Measurements from ENCODE around the gene DRAP1. TPM values are rescaled to one million over a fixed set of nuclear protein-coding genes. Genes with fewer than 3 reads are reported as not detected.

Gene DRAP1
- polyA plus RNA-seq, 2 of the 4 experiments (the other 2 are of a cell fraction) = 73.7 to 143 TPM

DNA sequence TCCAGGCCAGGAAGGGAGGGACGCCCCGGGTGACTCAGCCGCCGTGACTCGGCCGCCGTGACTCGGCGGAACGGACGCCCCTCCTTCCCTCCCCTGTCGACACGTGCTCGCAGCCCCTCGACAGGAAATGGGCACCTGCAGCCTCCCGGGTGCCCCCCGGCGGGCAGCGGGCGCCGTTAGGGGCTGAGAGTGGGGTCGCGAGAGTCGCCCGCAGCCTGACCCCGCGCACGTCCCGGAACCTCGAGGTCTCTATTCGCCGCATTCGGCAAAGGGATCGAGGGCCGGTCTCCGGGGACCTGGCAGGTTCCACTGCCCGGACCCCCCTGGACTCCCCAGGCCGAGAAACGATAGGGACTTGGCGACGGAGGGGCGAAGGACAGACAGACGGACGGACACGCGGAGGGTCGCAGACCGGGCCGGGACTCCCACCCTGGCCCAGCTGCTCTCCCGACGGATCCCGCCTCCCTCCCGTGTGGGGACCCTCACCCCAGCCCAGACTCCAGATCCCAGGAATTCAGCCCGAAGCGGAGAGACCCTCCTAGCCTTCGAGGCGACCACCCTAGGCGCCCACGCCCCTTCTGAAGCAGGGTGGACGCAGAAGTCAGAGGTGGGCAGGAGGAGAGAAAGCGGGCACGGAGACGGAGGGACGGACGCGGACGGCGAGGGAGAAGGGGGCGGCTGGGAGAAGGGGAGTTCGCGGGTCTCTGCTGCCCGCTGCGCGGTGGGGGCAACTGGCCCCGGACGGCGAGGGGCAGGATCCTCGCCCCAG lies 19.7 kb upstream of the DRAP1 start (continued):
- peak; percentile 93 for TF ChIP-seq MYC (IDR thresholded peaks at IDR 0.05; ENCODE audit: borderline replicate concordance, low read length)
- TF ChIP-seq RFX5 (IDR thresholded peaks at IDR 0.05) = no peak
- TF ChIP-seq POLR2A (IDR thresholded peaks at IDR 0.05; ENCODE audit: low read length) = peak; percentile 26; the same call in 1 of the 2 replicates
- TF ChIP-seq, protein P1, sequence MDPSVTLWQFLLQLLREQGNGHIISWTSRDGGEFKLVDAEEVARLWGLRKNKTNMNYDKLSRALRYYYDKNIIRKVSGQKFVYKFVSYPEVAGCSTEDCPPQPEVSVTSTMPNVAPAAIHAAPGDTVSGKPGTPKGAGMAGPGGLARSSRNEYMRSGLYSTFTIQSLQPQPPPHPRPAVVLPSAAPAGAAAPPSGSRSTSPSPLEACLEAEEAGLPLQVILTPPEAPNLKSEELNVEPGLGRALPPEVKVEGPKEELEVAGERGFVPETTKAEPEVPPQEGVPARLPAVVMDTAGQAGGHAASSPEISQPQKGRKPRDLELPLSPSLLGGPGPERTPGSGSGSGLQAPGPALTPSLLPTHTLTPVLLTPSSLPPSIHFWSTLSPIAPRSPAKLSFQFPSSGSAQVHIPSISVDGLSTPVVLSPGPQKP (IDR thresholded peaks at IDR 0.05; ENCODE audit: low read depth, low read length) = no peak
- no peak for TF ChIP-seq ZC3H11A (IDR thresholded peaks at IDR 0.05)
- no peak for TF ChIP-seq RNF2 (IDR thresholded peaks at IDR 0.05; ENCODE audit: borderline replicate concordance, low read depth)
- TF ChIP-seq JUN (IDR thresholded peaks at IDR 0.05) = peak; percentile 47 to 67; a peak in 4 of 5 replicates
- TF ChIP-seq RCOR1 (IDR thresholded peaks at IDR 0.05; ENCODE audit: low read depth, low read length) = no peak
- TF ChIP-seq, protein P2, sequence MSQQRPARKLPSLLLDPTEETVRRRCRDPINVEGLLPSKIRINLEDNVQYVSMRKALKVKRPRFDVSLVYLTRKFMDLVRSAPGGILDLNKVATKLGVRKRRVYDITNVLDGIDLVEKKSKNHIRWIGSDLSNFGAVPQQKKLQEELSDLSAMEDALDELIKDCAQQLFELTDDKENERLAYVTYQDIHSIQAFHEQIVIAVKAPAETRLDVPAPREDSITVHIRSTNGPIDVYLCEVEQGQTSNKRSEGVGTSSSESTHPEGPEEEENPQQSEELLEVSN (IDR thresholded peaks at IDR 0.05; ENCODE audit: borderline replicate concordance, low read depth) = peak; percentile 88
- TF ChIP-seq MAZ (IDR thresholded peaks at IDR 0.05; ENCODE audit: borderline replicate concordance, low read depth, low read length) = 0 out of 2 replicates have a peak, but pooled peaks have one; percentile 22
- TF ChIP-seq, protein P3, sequence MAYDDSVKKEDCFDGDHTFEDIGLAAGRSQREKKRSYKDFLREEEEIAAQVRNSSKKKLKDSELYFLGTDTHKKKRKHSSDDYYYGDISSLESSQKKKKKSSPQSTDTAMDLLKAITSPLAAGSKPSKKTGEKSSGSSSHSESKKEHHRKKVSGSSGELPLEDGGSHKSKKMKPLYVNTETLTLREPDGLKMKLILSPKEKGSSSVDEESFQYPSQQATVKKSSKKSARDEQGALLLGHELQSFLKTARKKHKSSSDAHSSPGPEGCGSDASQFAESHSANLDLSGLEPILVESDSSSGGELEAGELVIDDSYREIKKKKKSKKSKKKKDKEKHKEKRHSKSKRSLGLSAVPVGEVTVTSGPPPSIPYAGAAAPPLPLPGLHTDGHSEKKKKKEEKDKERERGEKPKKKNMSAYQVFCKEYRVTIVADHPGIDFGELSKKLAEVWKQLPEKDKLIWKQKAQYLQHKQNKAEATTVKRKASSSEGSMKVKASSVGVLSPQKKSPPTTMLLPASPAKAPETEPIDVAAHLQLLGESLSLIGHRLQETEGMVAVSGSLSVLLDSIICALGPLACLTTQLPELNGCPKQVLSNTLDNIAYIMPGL (CRISPR knock-in tag; IDR thresholded peaks at IDR 0.05; ENCODE audit: borderline replicate concordance) = no peak
- TF ChIP-seq RAD21 (conservative IDR thresholded peaks at IDR 0.05 in 1 of 2, IDR thresholded peaks at IDR 0.05 in 1 of 2) = no peak
- peak in 1 of 2 experiments; percentile 35; a peak in 1 of 5 replicates for TF ChIP-seq EP300 (IDR thresholded peaks at IDR 0.05)
- peak; percentile 23; the same call in 1 of the 2 replicates for TF ChIP-seq RARB (CRISPR knock-in tag; IDR thresholded peaks at IDR 0.05)
- TF ChIP-seq HDAC2 (IDR thresholded peaks at IDR 0.05) = no peak
- TF ChIP-seq MAFK (IDR thresholded peaks at IDR 0.05; ENCODE audit: partially characterized antibody) = peak; percentile 93
- TF ChIP-seq, protein P4, sequence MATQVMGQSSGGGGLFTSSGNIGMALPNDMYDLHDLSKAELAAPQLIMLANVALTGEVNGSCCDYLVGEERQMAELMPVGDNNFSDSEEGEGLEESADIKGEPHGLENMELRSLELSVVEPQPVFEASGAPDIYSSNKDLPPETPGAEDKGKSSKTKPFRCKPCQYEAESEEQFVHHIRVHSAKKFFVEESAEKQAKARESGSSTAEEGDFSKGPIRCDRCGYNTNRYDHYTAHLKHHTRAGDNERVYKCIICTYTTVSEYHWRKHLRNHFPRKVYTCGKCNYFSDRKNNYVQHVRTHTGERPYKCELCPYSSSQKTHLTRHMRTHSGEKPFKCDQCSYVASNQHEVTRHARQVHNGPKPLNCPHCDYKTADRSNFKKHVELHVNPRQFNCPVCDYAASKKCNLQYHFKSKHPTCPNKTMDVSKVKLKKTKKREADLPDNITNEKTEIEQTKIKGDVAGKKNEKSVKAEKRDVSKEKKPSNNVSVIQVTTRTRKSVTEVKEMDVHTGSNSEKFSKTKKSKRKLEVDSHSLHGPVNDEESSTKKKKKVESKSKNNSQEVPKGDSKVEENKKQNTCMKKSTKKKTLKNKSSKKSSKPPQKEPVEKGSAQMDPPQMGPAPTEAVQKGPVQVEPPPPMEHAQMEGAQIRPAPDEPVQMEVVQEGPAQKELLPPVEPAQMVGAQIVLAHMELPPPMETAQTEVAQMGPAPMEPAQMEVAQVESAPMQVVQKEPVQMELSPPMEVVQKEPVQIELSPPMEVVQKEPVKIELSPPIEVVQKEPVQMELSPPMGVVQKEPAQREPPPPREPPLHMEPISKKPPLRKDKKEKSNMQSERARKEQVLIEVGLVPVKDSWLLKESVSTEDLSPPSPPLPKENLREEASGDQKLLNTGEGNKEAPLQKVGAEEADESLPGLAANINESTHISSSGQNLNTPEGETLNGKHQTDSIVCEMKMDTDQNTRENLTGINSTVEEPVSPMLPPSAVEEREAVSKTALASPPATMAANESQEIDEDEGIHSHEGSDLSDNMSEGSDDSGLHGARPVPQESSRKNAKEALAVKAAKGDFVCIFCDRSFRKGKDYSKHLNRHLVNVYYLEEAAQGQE (IDR thresholded peaks at IDR 0.05) = no peak
- peak; percentile 55; the same call in 1 of the 2 replicates for TF ChIP-seq TP53 (CRISPR knock-in tag; IDR thresholded peaks at IDR 0.05)
- no peak for TF ChIP-seq KDM5A (IDR thresholded peaks at IDR 0.05)
- peak; percentile 79 for TF ChIP-seq BHLHE40 (IDR thresholded peaks at IDR 0.05; ENCODE audit: low read depth, low read length)
- TF ChIP-seq POLR2AphosphoS2 (conservative IDR thresholded peaks at IDR 0.05; ENCODE audit: low read length) = no peak
- no peak for TF ChIP-seq NPAS2 (CRISPR knock-in tag; IDR thresholded peaks at IDR 0.05; ENCODE audit: borderline replicate concordance)
- TF ChIP-seq, protein P5, sequence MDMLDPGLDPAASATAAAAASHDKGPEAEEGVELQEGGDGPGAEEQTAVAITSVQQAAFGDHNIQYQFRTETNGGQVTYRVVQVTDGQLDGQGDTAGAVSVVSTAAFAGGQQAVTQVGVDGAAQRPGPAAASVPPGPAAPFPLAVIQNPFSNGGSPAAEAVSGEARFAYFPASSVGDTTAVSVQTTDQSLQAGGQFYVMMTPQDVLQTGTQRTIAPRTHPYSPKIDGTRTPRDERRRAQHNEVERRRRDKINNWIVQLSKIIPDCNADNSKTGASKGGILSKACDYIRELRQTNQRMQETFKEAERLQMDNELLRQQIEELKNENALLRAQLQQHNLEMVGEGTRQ (IDR thresholded peaks at IDR 0.05) = peak; percentile 52
- TF ChIP-seq PHF8 (IDR thresholded peaks at IDR 0.05; ENCODE audit: borderline replicate concordance, low read depth) = no peak
- TF ChIP-seq, protein P6, sequence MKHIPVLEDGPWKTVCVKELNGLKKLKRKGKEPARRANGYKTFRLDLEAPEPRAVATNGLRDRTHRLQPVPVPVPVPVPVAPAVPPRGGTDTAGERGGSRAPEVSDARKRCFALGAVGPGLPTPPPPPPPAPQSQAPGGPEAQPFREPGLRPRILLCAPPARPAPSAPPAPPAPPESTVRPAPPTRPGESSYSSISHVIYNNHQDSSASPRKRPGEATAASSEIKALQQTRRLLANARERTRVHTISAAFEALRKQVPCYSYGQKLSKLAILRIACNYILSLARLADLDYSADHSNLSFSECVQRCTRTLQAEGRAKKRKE (CRISPR knock-in tag; IDR thresholded peaks at IDR 0.05; ENCODE audit: low read depth) = 0 out of 2 replicates have a peak, but pooled peaks have one; percentile 28
- TF ChIP-seq EHMT2 (IDR thresholded peaks at IDR 0.05; ENCODE audit: low read depth) = no peak
- no peak for TF ChIP-seq CBX8 (IDR thresholded peaks at IDR 0.05)
- TF ChIP-seq ZSCAN20 (CRISPR knock-in tag; IDR thresholded peaks at IDR 0.05) = no peak
- TF ChIP-seq FOSB (CRISPR knock-in tag; IDR thresholded peaks at IDR 0.05) = peak; percentile 32; the same call in 1 of the 2 replicates
- TF ChIP-seq CHD4 (IDR thresholded peaks at IDR 0.05; ENCODE audit: borderline replicate concordance) = no peak

Measured in A549 (cell line).